HL-60/S4 treated with phorbol 12-myristate 13-acetate at 8.2 ng/mL for 4 days and 3 days (cell line): Measurements from ENCODE around the gene DCPS.
"Not testable (repeated sequence)": the region's sequence is repeated elsewhere in the genome, so short reads cannot be mapped to it uniquely, and the experiment has no call there.

Experiments used
- in situ Hi-C: fragments of 300-500 bp; cut with MboI; formaldehyde crosslinking; loops from 2 replicates; pipeline ENCODE4 v1.15.0; 2022; ENCODE audit warnings: low sequenced_read_pairs

DCPS gene

DNA sequence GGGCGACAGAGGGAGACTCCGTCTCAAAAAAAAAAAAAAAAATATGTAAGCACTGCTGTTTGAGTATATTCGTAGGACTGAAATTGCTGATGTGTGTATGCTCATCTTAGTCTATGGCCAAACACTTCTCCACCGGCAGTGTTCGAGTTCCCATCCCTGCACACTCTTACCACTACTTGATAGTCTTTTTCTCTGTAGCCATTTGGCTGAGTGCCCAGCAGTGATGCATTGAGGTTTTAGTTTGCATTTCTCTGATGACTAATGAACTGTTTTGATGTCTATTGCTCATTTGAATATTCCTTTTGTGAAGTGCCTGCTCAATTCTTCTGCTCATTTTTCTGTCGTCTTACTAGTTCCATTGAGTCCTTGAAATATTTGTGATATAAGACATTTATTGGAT lies 19.0 kb upstream of the DCPS start:
- in situ Hi-C loops, result no loop called here

DNA sequence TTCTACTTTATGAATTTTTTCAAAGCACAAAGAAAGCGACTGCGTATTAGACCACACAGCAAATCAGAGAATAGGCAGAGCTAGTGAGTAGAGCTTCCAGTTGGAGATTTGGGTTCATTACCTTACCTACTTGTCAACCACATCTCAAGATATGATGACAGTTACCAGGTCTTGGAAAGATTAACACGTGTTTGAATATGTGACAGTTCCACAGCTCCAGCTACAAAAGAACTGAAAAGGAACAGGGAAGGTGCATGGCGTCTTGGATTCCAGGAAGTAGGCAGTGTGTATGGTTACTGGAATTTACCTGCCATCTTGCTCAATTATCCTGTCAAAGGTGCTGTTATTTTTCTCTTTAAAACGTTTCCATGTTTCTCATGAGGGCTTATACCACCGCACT lies 15.6 kb upstream of the DCPS start:
- in situ Hi-C loops, result no loop called here

DNA sequence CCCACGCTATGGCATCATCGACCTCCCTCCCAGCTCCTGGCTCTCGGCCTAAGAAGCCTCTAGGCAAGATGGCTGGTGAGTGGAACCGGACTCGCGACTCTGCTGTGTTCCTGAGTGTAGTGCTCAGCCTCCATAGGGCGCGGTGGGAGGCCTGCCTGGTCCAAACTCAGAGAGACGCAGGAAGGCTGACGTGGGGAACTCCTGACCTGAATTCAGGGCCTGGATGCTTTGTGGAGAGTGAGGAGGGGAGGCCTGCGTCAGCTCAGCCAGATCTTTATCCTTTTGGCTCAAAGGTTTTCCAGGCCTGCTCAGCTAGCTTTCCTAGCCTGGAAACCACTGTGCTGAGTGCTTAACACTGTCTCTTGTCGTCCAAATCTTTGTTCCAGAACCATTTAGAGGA lies 13.0 kb upstream of the DCPS start:
- in situ Hi-C loops, result no loop called here

DNA sequence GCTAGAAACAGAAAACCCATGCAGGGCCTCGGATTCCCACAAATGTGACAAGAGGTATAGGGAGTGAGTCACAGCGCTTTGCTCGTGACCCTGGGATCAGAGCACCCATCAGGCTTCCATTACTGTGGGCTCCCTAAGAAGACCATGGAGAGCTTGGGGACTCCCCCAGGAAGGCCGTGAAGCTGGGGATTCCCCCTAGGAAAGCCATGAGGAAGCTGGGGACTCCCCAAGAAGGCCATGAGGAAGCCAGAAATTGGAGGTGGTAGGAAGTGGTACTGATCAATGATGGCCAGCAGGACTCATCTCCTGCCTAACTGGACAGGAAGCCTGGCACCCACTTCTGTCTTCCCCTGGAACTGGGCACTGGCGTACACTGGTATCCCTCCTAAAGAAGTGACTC lies 10.1 kb upstream of the DCPS start:
- in situ Hi-C loops, result no loop called here

DNA sequence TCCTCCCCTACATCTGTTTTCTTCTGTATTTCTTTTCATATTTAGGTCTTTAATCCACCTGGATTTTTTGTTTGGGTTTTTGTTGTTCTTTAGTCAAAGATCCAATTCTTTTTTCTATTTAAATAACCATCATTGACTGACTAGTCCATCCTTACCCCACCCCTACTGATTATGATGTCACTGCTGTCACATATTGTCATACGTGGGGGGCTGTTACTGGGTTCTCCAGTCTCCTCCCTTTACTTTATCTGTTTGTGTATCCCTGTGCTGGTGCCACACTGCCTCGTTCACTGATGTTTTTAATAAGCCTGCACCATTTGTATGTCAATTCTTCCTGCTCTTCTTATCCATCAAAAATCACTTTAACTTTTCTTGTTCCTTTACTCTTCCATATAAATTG lies 6.9 kb upstream of the DCPS start:
- in situ Hi-C loops, result no loop called here

DNA sequence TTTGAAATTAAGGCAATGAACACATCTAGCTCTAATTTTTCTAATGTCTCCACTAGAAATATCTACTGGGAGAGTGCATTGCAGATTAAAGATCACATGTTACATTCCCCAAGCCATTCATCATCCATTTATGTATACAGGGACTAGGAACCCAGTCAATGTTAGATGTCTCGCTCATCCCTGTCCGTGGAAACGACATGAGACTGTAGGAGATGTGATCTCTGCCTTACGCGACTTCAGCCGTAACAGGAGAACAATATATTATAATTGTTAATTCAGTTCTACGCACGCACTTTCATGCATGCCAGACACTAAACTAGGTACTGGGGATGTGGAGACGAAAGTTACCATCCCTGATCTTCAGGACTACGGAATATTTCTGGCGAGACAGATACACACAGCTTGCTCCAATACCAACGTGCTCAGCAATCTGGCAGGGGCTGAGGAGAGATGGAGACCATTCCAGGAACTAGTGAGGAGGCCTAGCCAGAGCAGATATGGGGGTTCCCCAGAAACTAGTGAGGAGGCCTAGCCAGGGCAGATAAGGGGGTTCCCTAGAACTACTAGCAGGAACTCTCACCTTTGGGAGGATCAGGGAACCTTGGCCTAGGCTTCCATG lies 706 bp downstream of the DCPS start:
- in situ Hi-C loops, result no loop called here

DNA sequence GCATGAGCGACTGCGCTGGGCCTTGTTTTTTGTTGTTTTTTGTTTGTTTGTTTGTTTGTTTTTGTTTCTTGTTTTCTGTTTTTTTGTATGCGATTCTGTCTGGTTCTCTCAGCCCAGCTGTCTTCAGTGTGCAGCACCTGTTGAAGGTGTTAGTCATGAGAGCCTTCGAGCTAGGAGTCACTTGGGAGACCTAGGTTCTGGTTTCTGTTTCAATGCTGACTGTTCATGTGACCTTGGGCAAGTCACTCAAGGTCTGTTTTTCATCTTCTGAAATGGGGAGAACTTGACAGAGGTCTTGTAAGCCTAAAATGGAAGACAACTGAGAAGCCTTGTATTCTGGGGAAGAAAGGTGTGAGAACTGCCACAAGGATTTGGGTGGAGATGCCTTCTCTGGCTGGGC lies 1.8 kb downstream of the DCPS start:
- in situ Hi-C loops, result no loop called here

DNA sequence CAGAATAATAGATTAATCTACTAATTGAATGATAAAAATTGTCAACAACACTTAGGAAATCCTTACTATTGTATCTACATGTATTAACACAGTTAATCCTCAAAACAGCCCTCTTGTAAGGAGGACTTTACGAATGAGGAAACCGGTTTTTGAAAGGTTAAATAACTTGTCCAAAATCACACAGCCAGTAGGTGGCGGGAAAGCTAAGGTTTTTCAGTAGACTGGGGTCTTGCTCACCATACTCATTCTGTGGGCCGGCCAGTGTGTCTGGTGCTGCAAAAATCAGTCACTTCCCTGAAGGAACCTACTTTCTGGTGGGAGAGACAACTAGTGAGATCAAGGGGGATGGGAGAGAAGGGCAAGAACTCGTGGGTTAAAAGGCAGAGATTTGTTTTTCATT lies 3.8 kb downstream of the DCPS start:
- in situ Hi-C loops, result no loop called here

DNA sequence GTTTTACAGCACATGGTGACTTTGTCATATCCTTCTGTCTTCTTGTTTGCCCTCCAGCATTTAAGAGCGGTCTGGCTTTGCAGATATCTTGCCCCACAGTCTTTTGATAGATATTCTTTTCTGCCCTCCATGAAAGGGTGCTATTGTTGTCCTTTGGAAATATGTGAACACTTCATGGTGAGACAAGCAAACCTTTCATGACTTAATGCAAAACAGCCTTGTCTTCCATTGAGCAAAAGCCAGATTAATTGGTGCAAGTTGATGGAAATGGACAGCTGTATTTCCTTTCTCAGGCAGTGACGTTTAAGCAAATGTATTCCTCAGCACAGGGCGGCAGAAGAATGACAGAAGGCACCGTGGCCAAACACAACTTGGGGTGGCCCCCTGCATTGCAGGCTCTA lies 4.4 kb downstream of the DCPS start:
- in situ Hi-C loops, result no loop called here

DNA sequence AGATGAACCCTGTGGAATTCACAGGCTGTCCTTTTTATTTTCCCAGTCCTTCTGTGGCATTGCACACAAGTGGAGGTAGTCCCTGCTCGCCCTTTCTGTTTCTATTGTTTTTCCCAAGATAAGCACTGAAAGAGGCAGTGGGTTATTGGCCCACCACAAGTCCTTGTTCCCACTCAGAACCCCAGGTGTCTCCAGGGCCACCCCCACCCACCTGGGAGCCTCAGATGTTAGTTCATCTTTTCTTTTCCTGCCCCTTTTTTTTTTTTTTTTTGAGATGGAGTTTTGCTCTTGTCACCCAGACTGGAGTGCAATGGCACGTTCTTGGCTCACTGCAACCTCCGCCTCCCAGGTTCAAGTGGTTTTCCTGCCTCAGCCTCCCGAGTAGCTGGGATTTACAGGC lies 4.9 kb downstream of the DCPS start:
- in situ Hi-C loops, result not testable (repeated sequence)

DNA sequence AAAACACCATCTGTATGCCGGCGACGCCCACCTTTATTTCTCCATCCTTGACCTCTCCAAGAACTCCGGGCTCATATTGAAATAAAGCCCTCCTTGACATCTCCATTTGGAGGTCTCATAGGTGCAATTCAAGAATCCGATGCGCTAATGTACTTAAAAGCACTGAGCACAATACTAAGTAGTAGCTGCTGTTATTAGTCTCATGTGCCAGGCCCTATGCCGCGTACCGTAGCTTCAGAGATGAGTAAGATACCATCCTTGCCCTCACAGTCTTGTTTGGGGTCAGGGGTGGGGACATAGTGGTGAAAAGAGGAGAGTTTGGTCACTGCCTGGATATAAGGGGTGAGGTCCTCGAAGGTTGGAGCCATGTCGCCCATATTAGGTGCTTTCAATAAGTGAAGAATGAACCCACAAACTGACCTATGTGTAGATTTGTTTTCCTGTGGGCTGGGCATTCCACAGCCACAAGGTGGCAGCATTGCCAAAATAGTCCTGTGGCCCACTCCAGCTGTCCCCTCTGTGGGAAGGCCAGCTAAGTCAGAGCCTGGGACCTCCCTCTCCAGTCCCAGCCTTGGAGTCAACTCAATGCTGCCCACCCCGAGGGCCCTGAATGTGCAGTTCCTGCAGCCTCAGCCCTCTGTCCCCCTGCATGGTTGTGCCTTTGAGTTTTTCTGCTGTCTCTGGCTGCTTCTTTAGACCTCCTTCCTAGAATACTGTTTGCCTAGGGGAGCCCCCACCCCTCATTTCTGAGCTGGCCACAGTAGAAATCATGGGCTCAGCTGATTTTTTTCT lies 6.5 kb downstream of the DCPS start:
- in situ Hi-C loops, result no loop called here

DNA sequence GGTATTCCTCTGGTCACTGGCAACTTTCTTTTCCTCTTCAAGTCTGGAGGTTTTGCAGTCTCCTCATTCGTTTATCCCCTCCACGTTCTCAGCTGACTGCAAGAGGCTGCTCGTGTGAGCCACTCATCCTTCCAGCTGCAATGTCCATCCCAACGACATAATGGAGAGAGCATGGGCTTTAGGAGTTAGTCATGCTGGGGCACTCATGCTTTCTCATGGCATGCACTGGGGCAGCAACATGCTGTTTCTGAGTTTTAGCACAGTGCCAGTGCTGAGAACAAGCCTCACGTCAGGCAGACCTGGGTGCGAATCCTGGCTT lies 7.1 kb downstream of the DCPS start:
- in situ Hi-C loops, result no loop called here

DNA sequence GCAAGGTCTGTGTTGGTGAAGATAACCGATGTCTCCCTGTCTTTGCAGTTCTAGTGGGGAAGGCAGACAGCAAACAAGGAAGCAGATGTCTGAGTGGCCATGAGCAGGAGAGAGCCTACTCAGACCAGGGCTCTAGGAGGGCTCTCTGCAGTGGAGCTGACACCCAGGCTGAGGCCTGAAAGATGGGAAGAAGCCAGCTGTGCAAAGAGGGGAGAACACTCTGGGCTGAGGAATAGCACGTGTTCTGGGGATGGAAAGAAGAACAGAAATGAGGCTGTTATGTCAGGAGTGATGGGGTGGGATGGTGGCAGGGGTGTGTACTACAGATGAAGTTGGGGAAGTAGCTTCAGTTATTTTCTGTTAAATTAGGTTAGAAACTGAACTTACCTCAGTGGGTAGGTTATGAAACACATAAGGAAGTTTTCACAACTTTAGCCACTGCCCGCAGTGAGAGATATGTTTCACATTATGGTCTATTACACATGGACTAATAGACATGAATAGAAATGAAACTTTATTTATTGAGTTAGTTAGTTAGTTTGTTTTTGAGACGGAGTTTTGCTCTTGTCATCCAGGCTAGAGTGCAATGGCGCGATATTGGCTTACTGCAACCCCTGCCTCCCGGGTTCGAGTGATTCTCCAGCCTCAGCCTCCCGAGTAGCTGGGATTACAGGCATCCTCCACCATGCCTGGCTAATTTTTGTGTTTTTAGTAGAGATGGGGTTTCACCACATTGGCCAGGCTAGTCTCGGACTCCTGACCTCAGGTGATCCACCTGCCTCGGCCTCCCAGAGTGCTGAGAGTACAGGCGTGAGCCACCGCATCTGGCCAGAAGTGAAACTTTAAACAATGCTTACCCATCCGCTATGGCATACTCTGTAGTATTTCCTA lies 7.8 kb downstream of the DCPS start:
- in situ Hi-C loops, result no loop called here

DNA sequence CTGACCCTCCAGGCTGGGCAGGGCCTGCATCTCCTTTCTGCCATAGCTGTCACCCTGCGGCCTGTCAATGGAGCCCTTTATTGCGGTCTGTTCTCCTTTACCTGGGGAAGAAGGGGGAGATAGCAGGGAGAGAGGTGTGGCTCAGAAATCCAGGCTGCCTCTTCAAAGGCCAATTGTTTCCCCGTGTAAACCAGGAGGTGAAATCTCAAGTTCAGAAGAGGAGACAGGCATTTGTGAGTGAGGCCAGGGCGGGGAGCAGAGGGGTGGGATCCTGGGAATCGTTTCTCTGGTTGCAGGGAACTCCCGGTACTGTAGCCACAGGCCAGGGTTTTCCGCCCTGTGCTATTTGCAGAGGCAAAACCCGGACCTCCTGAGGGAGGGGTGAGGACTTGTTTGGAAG lies 9.1 kb downstream of the DCPS start:
- in situ Hi-C loops, result no loop called here

DNA sequence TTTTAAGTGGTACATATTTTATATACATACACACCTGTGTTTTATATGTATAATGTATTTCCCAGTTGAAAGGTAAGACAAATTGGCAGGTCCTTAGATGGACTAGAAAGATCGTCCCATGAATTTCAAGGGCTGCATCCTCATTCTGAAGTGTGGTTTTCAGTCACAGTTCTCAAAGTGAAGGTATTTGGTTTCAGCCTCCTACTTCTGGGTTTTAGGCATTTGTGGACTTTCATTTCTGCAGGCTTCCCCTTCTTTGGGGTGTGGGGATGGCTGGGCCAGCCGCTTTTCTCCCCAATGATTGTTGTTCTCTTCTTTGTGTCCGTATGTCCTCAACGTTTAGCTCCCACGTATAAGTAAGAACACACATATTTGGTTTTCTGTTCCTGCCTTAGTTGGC lies 10.0 kb downstream of the DCPS start:
- in situ Hi-C loops, result no loop called here

DNA sequence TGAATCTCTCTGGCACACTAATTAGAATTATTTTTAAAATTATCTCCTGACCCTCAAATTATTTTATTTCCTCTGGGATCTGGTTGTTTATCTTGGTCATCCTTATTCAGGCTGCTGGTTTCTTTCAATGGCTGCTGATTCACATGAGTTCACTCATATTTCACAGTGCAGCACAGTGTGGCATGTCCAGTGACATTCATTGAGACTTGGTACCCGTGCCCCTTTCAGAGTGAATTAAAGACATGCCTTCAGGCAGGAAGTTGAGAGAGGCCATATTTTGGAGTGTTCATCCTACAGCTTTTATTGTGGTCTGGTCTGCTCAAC lies 13.5 kb downstream of the DCPS start:
- in situ Hi-C loops, result no loop called here

DNA sequence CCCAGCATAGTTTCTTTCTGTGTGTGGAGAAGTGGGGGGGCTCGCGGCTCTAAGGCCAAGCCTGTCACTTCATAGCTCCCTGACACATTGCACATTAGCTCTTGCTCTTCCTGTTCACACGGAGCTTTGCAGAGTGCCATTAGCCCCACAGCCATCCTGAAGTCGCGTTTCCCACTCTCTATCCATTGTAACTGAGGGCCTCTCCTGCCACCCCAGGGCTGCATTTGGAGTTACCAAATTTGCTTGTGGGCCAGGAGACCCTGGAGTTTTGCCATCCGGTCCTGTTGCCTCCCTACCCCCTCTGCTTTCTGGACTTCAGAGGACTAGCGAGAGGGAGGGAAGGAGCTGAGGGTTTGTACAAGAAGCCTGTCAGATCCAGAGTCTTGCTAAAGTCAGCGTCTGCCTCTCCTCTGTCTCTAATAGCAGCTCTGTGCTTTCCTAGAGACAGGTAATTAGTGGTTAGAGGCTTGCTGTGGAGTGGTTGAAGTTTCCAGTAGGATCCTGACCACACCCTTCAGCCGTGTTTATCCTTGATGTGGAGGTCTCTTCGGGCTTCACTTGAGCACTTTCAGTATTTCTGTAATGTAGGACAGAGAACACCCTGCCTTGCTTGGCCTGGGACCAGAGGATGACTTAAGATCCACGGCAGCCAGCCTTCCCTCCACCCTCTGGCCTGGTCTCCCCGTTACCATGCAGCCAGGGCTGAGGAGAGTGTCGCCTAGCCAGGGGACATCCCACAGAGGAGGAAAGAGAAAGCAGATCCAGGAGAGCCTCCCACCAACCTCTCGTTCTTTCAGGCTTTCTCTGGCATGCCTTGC lies 14.1 kb downstream of the DCPS start:
- in situ Hi-C loops, result no loop called here

DNA sequence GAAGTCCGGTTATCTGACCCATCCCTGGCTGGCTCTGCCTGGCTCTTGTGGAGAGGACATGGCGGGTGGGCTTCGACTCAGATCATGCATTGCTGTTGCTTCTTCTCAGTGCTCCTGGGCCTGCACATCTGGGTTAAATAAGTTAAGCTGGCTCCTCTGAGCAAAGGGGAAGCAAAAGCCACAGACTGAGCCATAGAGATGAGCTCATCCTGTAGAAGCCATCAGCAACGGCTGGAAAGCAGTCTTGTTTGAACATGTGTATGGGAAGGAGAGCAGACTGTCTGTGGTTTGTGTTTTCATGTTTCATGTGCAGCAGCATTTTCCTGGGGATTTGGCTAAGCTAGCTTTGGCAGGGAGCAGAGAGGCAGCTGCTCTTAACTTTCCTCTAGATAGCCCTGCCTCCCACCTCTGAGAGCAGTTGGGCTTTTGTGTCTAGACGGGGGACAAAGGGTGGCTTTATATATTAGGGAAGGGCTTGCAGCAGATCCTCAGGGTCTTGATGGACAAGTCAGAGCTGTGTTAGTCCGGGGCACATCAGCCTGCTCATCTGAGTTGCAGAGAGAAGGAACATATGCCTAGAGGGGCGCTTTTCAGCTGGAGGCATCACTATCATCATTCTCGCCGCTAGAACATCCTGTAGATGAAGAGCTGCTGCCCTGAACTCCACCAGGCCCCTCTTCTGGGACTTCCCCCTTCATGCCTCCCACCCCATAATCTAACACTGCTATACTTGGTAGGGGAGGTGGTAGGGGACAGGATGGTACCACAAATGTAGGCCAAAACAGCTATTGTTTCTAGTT lies 14.9 kb downstream of the DCPS start:
- in situ Hi-C loops, result no loop called here

DNA sequence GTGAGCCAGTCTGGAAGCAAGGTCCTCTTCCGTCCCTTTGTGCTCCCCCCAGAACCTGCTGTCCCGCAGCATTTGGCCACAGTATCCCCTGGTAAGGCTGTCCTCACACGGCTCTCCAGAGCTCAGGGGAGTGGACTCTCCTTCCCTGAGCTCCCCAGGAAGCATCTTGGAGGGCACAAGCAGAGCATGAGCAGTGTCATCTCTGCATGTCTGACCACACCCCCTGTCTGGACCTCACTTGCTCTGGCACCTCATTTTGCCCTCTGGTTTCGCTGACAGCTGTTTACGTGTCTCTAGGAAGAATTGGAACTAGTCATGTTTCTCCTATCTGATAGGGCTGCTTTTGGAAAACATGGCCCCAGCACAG lies 15.5 kb downstream of the DCPS start:
- in situ Hi-C loops, result no loop called here

DNA sequence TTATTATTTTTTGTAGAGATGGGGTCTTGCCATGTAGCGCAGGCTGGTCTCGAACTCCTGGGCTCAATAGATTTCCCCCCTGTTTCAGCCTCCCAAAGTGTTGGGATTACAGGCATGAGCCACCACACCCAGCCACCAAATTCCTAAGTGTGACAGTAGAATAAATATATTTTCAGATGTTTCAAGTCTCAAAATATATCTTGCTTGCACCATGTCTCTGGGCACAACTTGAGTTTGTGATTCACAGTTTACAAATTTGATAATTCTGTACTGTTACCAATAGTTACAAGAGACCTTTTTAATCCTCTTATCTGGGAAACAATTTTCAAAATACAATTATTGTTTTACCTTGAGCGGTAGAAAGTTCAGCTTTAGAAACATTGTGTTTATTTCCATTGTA lies 19.1 kb downstream of the DCPS start:
- in situ Hi-C loops, result no loop called here
